HG03097 (cell line): ENCODE measurements around the gene VKORC1L1.
"Not testable (repeated sequence)": the region's sequence is repeated elsewhere in the genome, so short reads cannot be mapped to it uniquely, and the experiment has no call there.

ENCODE experiments used
- ATAC-seq: cut with Tn5 transposase; IDR thresholded peaks from one replicate; pipeline ENCODE4 v1.9.1; 2021; ENCODE audit not compliant: unreplicated experiment, low FRiP score

VKORC1L1 gene

DNA sequence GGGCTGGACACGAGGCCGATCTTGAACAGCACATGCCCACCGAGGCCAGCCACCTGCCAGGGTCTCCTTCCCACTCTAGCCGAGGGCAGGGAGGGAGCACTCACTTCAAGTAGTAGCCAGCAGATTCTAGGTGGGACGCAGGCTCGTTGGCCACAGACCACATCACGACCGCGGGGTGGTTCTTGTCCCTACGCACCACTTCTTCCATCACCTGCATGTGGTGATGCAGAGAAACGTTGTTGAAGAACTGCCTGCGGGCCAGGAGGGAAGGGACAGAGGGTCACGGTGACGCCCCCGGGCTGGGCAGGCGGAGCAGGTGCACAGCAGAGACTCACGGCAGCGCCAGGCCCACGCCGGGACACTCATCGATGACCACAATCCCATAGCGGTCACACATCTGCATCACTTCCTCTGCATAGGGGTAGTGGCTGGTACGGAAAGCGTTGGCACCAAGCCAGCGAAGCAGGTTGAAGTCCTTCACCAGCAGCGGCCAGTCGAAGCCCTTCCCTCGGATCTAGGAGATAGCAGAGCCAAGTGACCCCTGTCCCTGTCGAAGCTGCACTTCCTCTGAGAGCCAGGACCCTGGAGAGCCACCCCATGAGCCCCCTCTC is 101.4 kb downstream of the VKORC1L1 start:
- ATAC-seq: no peak

DNA sequence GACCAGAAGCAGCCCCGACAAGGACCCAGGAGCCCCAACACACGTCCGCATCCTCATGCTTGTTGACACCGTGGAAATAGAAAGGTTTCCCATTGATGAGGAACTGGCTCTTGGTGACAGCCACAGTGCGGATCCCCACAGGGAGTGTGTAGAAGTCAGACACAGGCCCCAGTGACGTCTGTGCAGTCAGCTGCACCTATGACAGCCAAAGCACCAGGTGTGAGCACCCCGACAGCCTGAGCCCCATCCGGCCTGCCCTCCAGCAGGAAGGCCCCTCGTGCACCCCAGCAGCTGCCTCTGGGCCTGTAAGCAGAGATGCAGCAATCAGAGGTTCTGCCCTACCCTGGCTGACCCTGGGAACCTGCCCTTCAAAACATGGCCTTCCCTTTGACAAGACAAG is 102.0 kb downstream of the VKORC1L1 start:
- no peak for ATAC-seq

DNA sequence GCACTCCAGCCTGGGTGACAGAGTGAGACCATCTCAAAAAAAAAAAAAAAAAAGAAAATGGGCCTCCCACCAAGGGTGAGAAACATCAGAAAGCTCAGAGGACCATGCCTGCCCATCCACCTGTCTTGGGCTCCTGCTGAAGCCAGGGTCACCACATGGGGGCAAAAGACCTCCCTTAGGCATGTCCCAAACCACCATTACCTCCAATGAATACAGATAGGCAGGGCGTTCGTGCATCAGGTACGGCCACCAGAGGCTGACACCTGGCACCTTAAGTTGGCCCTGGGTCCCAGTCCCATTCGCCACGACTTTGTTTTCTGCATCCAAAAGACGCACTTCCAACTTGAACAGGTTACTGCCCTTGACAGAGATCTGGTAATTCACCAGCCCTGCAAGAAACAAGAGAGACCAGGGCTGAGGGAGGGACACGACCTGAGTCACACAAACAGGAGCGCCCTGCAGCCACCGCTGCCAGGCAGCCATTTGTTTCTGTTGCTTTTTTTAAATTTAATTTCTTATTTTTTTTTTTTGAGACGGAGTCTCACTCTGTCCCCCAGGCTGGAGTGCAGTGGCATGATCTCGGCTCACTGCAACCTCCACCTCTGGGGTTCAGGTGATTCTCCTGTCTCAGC is 103.1 kb downstream of the VKORC1L1 start:
- no peak for ATAC-seq

DNA sequence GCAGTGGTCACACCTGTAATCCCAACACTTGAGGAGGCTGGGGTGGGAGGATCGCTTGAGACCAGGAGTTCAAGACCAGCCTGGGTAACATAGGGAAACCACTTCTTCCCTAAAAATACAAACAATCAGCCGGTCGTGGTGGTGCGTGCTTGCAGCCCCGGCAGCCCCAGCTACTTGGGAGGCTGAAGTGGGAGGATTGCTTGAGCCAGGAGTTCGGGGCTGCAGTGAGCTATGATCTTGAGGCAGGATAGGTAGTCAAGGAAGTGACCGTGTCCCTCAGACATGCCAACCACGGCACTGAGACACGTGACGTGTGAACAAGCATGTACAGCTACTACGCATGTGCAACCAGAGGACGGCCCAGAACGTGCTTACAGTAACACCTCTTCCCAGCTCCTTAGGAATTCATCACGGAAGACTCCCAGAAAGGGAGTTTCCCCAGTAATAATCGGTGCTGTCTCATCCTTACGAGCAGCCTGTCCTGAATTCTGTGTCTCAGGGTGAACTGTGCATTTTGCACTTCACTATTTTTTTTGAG is 103.9 kb downstream of the VKORC1L1 start:
- no peak for ATAC-seq

DNA sequence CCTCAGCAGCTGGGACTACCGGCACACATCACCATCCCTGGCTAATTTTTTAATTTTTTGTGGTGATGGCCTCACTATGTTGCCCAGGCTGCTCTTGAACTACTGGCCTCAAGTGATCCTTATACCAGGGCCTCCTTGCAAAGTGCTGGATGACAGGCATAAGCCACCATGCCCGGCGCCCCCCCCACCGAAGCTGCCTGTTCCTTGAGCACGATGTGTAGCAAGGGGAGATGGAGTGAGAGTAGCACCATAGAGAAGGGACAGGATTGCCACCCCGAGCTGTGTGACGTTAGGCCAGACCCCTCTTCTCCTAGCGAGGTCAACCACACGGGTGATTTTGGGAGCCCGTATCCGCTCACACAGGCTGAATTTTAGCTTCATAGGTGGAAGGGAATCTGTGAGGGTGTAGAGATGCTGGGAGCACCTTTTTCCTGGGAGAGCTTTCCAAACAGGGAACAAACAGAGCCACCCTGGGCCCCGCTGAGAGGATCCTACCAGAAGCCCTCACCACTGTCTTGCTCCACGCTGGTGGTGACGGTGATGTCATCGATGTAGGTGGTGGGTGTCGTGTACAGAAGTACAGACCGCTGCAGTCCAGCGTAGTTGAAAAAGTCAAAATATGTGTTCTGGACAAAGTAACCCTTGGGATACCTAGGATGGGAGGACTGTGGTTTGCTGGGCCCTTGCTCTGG is 106.2 kb downstream of the VKORC1L1 start:
- ATAC-seq: no peak

DNA sequence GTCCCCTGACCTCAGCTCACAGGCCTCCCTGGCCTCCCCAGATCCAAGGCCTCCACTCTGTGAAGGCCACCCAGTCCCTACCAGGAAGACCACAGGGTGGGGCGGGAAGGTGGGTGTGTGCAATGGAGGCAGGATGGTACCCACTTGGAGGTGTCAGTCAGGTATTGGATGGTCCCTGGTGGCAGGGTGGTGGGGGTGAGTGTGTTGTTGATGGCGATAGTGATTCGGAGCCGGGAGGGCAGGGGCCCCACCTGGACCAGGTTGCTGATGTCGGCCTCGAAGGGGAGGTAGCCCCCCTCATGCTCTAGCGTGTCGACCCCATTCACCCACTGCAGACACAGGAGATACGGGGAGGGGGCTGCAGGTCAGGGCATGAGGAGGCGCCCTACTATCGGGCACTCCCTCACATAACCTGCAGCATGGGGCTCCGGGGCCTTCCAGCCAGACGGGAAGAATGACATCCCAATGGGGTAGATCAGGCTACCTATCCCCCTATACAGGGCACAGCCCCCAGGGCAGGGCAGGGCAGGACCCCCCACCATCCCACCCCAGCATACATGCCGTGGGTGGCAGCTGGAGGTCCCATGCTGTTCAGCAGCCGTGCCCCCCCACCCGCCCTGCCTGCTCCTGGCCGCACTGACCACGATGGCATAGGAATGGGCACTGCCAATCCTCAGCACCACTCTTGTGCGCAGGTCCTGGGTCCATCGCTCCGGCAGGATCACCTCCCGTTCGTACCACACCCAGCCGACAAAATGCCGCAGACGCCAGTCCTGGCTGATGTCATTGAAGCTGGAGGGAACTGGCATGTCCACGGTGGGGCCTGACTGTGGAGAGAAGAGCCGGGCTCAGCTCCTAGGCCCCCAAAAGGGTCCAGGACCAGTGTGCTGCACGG is 107.0 kb downstream of the VKORC1L1 start:
- ATAC-seq: no peak

DNA sequence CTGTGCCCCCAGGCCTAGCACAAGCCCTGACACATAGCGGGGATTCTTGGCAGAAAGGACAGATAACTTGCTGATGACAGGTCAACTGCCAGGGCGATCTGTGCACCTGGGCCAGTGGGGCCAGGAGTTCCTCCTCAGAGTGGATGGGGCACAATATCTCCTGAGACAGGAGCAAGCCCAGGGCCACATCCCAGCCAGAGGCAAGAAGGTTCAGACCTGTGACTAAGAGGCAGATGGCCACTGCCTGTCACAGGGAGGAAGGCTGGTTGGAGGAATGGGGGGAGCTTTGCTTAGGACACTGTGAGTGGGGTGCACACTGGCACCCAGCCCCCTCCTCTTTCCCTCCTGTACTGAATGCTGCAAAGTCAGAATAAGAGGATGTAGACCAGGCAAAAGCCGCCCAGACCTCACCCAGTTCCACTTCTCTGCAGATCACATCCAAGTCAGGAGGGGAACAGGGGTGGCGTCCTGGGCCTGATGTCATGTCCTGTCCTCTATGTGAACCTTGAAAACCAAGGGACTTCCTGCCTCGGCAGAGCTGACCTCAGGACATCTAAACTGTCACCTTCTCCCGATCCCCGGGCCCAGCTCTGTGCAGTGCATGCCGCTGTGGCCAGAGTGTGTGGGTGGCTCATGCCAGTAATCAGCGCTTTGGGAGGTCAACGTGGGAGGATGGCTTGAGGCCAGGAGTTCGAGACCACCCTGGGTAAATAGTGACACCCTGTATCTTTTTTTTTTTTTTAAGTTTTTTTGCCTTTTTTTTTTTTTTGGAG is 107.8 kb downstream of the VKORC1L1 start:
- ATAC-seq: peak; percentile 73

DNA sequence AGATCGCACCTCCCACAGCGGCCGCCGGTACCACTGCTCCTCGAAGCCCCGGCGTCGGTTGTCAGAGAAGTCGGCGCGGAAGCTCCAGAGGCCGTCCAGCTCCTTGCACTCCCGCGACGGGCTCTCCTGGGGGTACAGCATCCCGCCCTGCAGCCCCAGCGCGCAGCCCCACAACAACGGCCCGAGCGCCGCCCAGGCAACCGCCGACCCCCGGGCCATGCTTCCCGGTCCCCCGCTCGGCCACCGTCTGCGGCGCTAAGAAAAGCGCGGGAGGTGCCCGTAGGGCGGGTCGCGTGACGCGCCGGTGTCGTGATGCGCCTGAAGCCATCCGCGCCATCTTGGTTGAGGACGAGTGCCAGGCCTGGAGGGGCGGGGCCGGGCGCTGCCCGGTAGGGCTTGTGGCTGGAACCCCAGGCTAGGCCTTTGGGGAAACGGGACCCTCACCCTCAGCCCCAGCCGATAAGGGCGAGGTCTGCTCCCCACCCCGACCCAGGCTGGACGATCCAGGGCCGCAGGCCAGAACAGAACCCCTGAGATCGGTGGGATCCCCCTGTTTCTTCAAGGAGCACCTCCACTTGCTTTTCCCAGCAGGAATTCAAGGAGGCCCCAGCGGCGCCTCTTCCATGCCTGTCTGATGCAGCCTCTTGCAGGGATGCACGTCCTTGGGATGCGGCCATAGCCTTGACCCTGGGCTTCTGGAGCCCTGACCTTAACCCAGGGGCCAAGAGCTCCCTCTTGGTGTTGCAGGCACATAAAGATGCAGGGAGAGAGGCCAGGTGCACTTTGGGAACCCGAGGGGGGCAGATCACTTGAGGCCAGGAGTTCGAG is 109.3 kb downstream of the VKORC1L1 start, which contains the start of gene GUSB:
TSS of gene GUSB (minus strand) at position 249 of the 828 bp plus-strand sequence. CDS start at position 219, 30 bp downstream.
- ATAC-seq: peak; percentile 79

DNA sequence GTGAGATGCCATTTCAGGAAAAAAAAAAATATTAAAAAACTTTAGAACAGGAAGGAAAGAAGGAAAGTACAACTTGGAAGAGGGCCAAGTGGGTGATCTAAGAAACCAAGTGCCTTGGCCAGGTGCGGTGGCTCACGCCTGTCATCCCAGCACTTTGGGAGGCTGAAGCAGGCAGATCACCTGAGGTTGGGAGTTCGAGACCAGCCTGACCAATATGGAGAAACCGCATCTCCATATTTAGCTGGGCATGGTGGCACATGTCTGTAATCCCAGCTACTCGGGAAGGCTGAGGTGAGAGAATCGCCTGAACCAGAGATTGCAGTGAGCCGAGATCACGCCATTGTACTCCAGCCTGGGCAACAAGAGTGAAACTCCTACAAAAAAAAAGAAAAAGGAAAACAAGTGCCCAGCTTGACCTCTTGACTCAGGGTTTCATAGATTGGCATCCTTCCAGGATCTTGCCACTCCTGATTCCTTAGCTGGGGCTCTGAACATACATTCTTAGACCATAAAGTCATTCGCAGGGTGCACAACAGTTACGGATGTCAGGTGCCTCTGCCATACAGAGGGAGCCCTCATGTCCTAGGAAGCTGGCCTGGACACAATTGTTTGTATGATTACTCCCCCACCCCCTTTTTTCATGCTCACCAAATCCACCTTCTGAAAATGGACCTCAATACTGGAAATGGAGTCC is 111.2 kb downstream of the VKORC1L1 start:
- no peak for ATAC-seq

DNA sequence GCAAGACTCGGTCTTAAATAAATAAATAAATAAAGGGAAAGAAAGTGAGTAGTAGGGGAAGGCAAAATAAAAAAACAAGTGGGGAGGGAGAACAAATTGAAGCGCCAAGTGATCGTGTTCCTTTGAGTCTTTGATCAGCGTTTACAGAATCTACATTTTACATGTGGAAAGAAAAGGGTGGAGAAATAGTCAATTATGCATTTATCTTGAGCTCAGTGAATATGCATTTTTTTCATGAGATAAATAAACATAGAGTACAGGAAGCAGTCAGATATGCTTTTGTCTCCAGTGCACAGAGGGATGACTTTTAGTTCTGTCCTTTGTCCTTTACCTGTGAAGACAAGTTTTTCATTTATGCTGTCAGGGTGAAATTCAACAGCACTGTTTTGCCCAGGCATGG is 115.2 kb downstream of the VKORC1L1 start:
- no peak for ATAC-seq

DNA sequence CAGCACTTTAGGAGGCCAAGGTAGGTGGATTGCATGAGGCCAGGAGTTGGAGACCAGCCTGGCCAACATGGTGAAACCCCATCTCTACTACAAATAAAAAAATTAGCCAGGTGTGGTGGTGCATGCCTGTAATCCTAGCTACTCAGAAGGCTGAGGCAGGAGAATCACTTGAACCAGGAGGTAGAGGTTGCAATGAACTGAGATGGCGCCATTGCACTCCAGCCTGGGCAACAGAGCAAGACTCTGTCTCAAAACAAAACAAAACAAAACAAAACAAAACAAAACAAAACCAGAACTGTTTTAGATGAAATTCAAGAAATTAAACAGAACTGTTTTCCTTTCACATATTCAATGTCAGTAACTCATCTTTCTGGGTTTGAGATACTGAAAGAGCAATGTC is 115.6 kb downstream of the VKORC1L1 start:
- not testable (repeated sequence) for ATAC-seq

DNA sequence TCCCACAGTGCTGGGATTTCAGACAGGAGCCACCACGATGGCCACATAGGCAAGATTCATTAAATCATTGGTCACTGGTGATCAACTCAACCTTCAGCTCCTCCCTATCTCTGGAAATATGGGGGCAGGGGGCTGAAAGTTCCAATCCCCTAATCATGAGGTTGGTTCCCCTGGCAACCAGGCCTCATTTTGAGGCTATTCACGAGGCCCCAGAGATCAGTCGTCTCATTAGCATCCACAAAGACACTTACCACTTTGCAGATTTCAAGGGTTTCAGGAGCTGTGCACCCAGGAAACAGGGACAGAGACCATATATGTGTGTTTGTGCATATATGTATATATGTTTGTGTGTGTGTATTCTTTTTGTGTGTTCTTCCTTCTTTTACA is 116.8 kb downstream of the VKORC1L1 start:
- no peak for ATAC-seq

DNA sequence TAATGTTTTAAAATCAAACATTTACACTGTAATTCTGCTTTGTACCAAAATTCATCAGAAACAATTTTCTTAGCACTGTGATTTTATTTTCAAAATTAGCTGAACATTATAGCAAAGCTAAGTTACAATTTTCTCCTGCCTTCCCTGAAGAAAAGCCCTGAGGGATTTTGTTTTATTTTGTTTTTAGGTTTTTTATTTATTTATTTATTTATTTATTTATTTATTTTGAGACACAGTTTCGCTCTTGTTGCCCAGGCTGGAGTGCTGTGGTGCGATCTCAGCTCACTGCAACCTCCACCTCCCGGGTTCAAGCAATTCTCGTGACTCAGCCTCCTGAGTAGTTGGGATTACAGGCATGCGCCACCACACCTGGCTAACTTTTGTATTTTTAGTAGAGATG is 119.0 kb downstream of the VKORC1L1 start:
- ATAC-seq: not testable (repeated sequence)

DNA sequence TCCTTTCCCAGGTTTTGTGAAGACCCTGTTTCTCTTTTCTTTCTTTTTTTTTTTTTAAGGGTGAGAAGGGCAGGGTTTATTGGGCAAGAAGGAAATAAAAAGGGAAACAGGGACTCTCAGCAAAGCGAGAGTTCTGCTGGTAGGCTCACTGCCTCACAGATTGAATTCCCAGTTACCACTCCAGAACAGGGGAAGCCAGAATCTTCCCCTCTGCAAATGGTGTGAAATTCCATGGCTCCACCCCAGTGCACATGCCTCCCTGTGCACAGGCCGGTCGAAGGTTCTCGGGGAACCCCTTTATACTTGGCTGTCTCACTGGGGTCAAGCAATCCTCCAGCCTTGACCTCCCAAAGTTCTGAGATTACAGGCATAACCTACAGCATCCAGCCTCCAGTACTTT is 119.7 kb downstream of the VKORC1L1 start:
- no peak for ATAC-seq

DNA sequence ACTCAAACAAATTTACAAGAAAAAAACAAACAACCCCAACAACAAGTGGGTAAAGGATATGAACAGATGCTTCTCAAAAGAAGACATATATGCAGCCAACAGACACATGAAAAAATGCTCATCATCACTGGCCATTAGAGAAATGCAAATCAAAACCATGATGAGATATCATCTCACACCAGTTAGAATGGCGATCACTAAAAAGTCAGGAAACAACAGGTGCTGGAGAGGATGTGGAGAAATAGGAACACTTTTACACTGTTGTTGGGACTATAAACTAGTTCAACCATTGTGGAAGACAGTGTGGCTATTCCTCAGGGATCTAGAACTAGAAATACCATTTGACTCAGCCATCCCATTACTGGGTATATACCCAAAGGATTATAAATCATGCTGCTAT is 122.1 kb downstream of the VKORC1L1 start:
- not testable (repeated sequence) for ATAC-seq

DNA sequence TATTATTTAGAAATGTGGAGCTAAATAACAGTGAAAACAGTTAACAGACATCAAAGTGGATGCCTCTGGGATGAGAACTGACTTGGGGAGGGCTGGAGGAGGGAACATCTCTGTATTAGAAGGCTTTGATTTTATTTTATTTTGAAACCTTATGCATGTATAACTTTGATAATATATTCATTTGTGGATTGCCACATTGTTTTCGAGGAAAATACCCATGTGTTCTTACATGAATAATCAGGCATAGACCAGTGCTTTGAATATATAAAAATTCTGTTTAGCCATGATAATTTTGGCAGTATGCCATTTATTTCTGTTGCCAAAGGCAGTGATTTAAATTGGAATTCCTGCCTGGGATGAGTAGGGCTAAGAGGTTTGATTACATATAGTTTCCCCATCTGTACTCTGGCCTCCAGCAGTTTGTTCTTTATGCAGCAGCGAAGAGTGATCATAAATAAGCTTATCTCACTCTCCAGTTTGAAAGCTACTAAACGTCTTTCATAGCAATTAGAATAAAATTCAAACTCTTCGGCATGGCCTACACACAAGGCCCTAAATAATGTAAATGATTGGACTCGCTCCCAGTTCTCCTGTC is 128.0 kb downstream of the VKORC1L1 start:
- not testable (repeated sequence) for ATAC-seq

DNA sequence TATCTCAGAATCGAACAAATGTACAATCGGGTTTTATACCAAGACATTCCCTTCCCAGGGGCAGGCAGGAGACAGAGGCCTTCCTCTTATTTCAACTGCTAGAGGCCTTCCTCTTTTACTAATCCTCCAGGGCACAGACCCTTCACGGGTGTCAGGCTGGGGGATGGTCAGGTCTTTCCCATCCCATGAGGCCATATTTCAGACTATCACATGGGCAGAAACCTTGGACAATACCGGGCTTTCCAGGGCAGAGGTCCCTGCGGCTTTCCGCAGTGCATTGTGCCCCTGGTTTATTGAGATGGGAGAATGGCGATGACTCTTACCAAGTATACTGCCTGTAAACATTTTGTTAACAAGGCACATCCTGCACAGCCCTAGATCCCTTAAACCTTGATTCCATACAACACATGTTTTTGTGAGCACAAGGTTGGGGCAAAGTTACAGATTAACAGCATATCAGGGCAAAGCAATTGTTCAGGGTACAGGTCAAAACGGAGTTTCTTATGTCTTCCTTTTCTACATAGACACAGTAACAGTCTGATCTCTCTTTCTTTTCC is 132.3 kb downstream of the VKORC1L1 start:
- ATAC-seq: not testable (repeated sequence)

DNA sequence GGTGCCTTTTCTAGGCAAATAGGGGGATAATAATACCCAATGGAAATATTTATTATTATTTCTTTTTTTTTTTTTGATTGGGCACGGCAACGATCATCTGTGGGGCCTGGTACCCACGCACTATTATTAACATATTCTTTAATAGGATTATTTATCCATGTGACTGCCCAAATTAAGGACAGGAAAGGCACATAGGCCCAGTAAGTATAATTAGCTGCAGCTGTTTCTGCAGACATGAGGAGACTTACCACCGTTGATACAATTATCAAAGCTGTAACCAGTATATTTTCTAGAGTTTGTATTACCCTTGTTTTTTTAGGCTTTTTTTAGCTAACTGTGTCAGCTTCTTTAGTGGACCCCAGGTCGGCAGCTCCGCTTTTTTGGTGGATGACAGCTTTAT is 134.4 kb downstream of the VKORC1L1 start:
- no peak for ATAC-seq
